H1 (cell line): ENCODE measurements around the gene MEP1A. TPM values are rescaled to one million over a fixed set of nuclear protein-coding genes. Genes with fewer than 3 reads are reported as not detected.

ENCODE experiments used
- CTCF ChIA-PET: fragments of 300-600 bp; sonication (Branson Sonifier 250); formaldehyde crosslinking; loops from one replicate; lab custom pipeline; 2021; ENCODE audit not compliant: partially characterized antibody; lab: Charles Lee
- POLR2A ChIA-PET: fragments of 300-600 bp; sonication (Branson Sonifier 250); formaldehyde crosslinking; loops from one replicate; lab custom pipeline; 2021; ENCODE audit warnings: inconsistent platforms; ENCODE audit not compliant: partially characterized antibody; lab: Charles Lee
- DNase-seq, 2 experiments: peaks; one replicate each; pipeline versions ENCODE4 v3.0.0 to v3.0.0-alpha.2; 2010 to 2022; ENCODE audit warnings: low spot score in 2 of 2, low read depth in 1 of 2, mixed read lengths in 1 of 2
- FAIRE-seq: peaks from 2 replicates; lab custom pipeline; 2011; peaks lifted over from hg19 to GRCh38; lab: Jason Lieb, UNC
- H2AFZ ChIP-seq: 2 replicates; pipeline ENCODE4 v1.8.1; 2012; ENCODE audit warnings: low read length, inconsistent platforms
- H2AK5ac ChIP-seq: 2 replicates; pipeline ENCODE4 v1.6.1; 2013; ENCODE audit warnings: low read depth, low read length
- H2BK120ac ChIP-seq: replicated peaks from 2 replicates; pipeline ENCODE3; 2013; ENCODE audit warnings: low read depth, low read length, inconsistent platforms
- H2BK12ac ChIP-seq: 2 replicates; pipeline ENCODE4 v1.6.1; 2013; ENCODE audit warnings: low read depth, low read length
- H2BK15ac ChIP-seq: 2 replicates; pipeline ENCODE4 v1.6.1; 2013; ENCODE audit warnings: low read length
- H2BK20ac ChIP-seq: 2 replicates; pipeline ENCODE4 v1.6.1; 2013; ENCODE audit warnings: low read length
- H2BK5ac ChIP-seq: 2 replicates; pipeline ENCODE4 v1.6.1; 2013; ENCODE audit warnings: low read depth, low read length
- H3K14ac ChIP-seq: 2 replicates; pipeline ENCODE4 v1.6.1; 2013; ENCODE audit warnings: inconsistent platforms; ENCODE audit not compliant: insufficient read length
- H3K18ac ChIP-seq: 2 replicates; pipeline ENCODE4 v1.6.1; 2013; ENCODE audit warnings: low read length; ENCODE audit errors: extremely low read depth
- H3K23ac ChIP-seq: 2 replicates; pipeline ENCODE4 v1.6.1; 2013; ENCODE audit warnings: inconsistent platforms; ENCODE audit not compliant: insufficient read length
- H3K23me2 ChIP-seq: 2 replicates; pipeline ENCODE4 v1.6.1; 2013; ENCODE audit warnings: low read depth, low read length
- H3K27ac ChIP-seq: 2 replicates; pipeline ENCODE4 v1.6.1; 2011; ENCODE audit warnings: low read depth, low read length, inconsistent platforms
- H3K27me3 ChIP-seq, 4 experiments: replicated peaks in 1 of 4; 1 replicate in 1 of 4; 2 replicates in 3 of 4; pipeline versions ENCODE4 v1.6.1 to v1.8.1; 2011 to 2013; ENCODE audit warnings: low read length in 3 of 4, mild to moderate bottlenecking in 3 of 4, inconsistent platforms in 2 of 4, mixed read lengths in 2 of 4, moderate library complexity in 1 of 4; ENCODE audit not compliant: control insufficient read depth in 3 of 4, insufficient read depth in 3 of 4; ENCODE audit errors: extremely low read depth in 1 of 4
- H3K36me3 ChIP-seq, 4 experiments: 2 replicates each; pipeline versions ENCODE4 v1.6.1 to v1.8.1; 2011 to 2013; ENCODE audit warnings: mild to moderate bottlenecking in 4 of 4, low read length in 3 of 4, moderate library complexity in 2 of 4, control low read depth in 1 of 4, inconsistent platforms in 1 of 4; ENCODE audit not compliant: insufficient read depth in 4 of 4, control insufficient read depth in 2 of 4
- H3K4ac ChIP-seq: replicated peaks from 2 replicates; pipeline ENCODE3; 2013; ENCODE audit warnings: low read length, low read depth, mixed read lengths, inconsistent platforms; ENCODE audit not compliant: insufficient read length
- H3K4me1 ChIP-seq, 4 experiments: replicated peaks in 1 of 4; 1 replicate in 1 of 4; 2 replicates in 3 of 4; pipeline versions ENCODE4 v1.6.1 to v1.8.1; 2011 to 2013; ENCODE audit warnings: low read length in 3 of 4, inconsistent platforms in 2 of 4, mixed read lengths in 1 of 4; ENCODE audit not compliant: insufficient read depth in 4 of 4, control insufficient read depth in 3 of 4
- H3K4me2 ChIP-seq, 2 experiments: 2 replicates each; pipeline versions ENCODE4 v1.6.1 to v1.8.1; 2011 to 2013; ENCODE audit warnings: low read depth in 2 of 2, low read length in 2 of 2, control low read depth in 1 of 2, inconsistent platforms in 1 of 2, mild to moderate bottlenecking in 1 of 2; ENCODE audit not compliant: insufficient read depth in 1 of 2
- H3K4me3 ChIP-seq, 4 experiments: fragments of 200-600, 300-600 bp in 1 of 4; sonication (generic), shearing (Covaris generic), sonication (Bioruptor Twin) in 1 of 4; 2 replicates each; pipeline versions ENCODE4 v1.5.1 to v1.8.1; 2011 to 2016; ENCODE audit warnings: low read length in 4 of 4, low read depth in 3 of 4, control low read depth in 2 of 4, inconsistent platforms in 2 of 4, mild to moderate bottlenecking in 2 of 4, mixed read lengths in 1 of 4, moderate library complexity in 1 of 4; ENCODE audit not compliant: insufficient read depth in 2 of 4; ENCODE audit errors: extremely low read depth in 1 of 4
- H3K56ac ChIP-seq: replicated peaks from 2 replicates; pipeline ENCODE3; 2013; ENCODE audit warnings: low read depth, mild to moderate bottlenecking, mixed read lengths, low read length, inconsistent platforms; ENCODE audit not compliant: insufficient read length
- H3K79me1 ChIP-seq: 2 replicates; pipeline ENCODE4 v1.6.1; 2013; ENCODE audit warnings: low read depth, low read length, control low read depth
- H3K79me2 ChIP-seq, 2 experiments: 2 replicates each; pipeline versions ENCODE4 v1.6.1 to v1.8.1; 2012 to 2013; ENCODE audit warnings: low read length in 2 of 2, mild to moderate bottlenecking in 2 of 2, inconsistent platforms in 1 of 2; ENCODE audit not compliant: insufficient read depth in 2 of 2, control insufficient read depth in 1 of 2
- H3K9ac ChIP-seq, 4 experiments: replicated peaks in 1 of 4; 1 replicate in 1 of 4; 2 replicates in 3 of 4; pipeline versions ENCODE4 v1.6.1 to v1.8.1; 2011 to 2013; ENCODE audit warnings: low read depth in 3 of 4, low read length in 3 of 4, control low read depth in 2 of 4, mild to moderate bottlenecking in 2 of 4, moderate library complexity in 2 of 4, inconsistent platforms in 1 of 4; ENCODE audit errors: extremely low read depth in 1 of 4
- H3K9me3 ChIP-seq, 2 experiments: 2 replicates each; pipeline versions ENCODE4 v1.6.1 to v1.8.1; 2012 to 2013; ENCODE audit warnings: mild to moderate bottlenecking in 2 of 2, moderate library complexity in 2 of 2, control low read depth in 1 of 2, inconsistent platforms in 1 of 2, low read depth in 1 of 2, low read length in 1 of 2, mixed read lengths in 1 of 2; ENCODE audit not compliant: insufficient read depth in 2 of 2
- H4K20me1 ChIP-seq, 2 experiments: replicated peaks in 1 of 2; 2 replicates each; pipeline versions ENCODE3 to v1.8.1; 2011 to 2013; ENCODE audit warnings: inconsistent platforms in 2 of 2, low read length in 2 of 2, mild to moderate bottlenecking in 1 of 2; ENCODE audit not compliant: insufficient read depth in 2 of 2, control insufficient read depth in 1 of 2
- H4K5ac ChIP-seq: 2 replicates; pipeline ENCODE4 v1.6.1; 2013; ENCODE audit warnings: low read length, low read depth, mixed read lengths, inconsistent platforms; ENCODE audit not compliant: insufficient read length
- H4K8ac ChIP-seq: 2 replicates; pipeline ENCODE4 v1.8.0; 2013; ENCODE audit warnings: mild to moderate bottlenecking, moderate library complexity, low read length, inconsistent platforms; ENCODE audit not compliant: insufficient read depth; ENCODE audit errors: extremely low read depth
- H4K91ac ChIP-seq: replicated peaks from 2 replicates; pipeline ENCODE3; 2013; ENCODE audit warnings: low read length, mixed read lengths, inconsistent platforms; ENCODE audit not compliant: insufficient read length
- CBX8 ChIP-seq: fragments of 300-800, 300-1000 bp; sonication (generic); IDR thresholded peaks from 2 replicates; pipeline ENCODE4 v1.7.1; 2016; ENCODE audit warnings: low read depth, low read length, borderline replicate concordance
- JUN ChIP-seq: IDR thresholded peaks from 2 replicates; pipeline ENCODE4 v1.6.1; 2011; ENCODE audit warnings: low read depth, mild to moderate bottlenecking, improper control_type of control experiment, low read length
- WGBS, 2 experiments: shearing (Covaris generic) in 1 of 2; methylation state at CpG; one replicate each; pipeline versions ENCODE4 v1.1.6 to v1.1.7; 2013 to 2015; ENCODE audit warnings: low lambda C conversion rate in 2 of 2, mixed read lengths in 2 of 2, inconsistent platforms in 1 of 2, low coverage in 1 of 2, missing lambda C conversion rate in 1 of 2; ENCODE audit not compliant: insufficient replicate concordance in 2 of 2, insufficient coverage in 1 of 2, insufficient read length in 1 of 2; ENCODE audit errors: extremely low coverage in 1 of 2, missing lambda C conversion rate in 1 of 2; 5-methylcytosine and 5-hydroxymethylcytosine counted together
- polyA plus RNA-seq, 7 experiments: library from polyadenylated mRNA; depleted of rRNA in 3 of 7; stranded (reverse) in 5 of 7; unstranded in 2 of 7; fragments of >200 nt in 5 of 7; fragments of 200-250 nt in 2 of 7; gene quantifications; 1 replicate in 5 of 7; 2 replicates in 1 of 7; 4 replicates in 1 of 7; pipeline versions ENCODE4 v1.2.1 to v1.2.3, GENCODE V29; 2011 to 2013; ENCODE audit warnings: missing spikeins in 2 of 7, mixed read lengths in 2 of 7
- total RNA-seq: library from RNA; stranded (reverse); fragmentation: NEBNext Ultra II Directional; extraction: Animal tissue kit (Norgen Biotek cat#: 25700); gene quantifications from 2 replicates; pipeline ENCODE4 v1.2.1, GENCODE V29; 2021

Gene MEP1A
- total and polyA plus RNA-seq, 2 of the 8 experiments (the other 6 are each of a cell fraction or from before 2014, with no cell fraction given) = 0.03 TPM; not detected in 1

GRCh38 chr6:46865221-46865620 is 72.0 kb downstream of the MEP1A start:
- no peak overlapping the region for H2BK120ac ChIP-seq
- no peak overlapping the region for H2BK12ac ChIP-seq
- no peak overlapping the region for H3K18ac ChIP-seq
- no peaks in the 10 kb centered on the region for H3K9me3 ChIP-seq
- H3K79me1 ChIP-seq = no peaks in the 10 kb centered on the region
- CTCF ChIA-PET = interaction anchor here (0.6 to 2.7 kb wide), 4 partner anchors 10 to 126 kb away, joined by 3 to 8 read pairs (median 3); no protein-coding TSS in a partner anchor
- H3K4me1 ChIP-seq = peaks cover 0 to 3% (median 0%) of the 10 kb centered on the region in 4 experiments; a peak in 1 of 7 replicates
- no peak overlapping the region for H3K56ac ChIP-seq
- no peak overlapping the region for H3K14ac ChIP-seq
- no peak overlapping the region for H3K4me2 ChIP-seq
- H3K79me2 ChIP-seq = no peaks in the 10 kb centered on the region
- H3K4ac ChIP-seq = no peak overlapping the region
- no peaks in the 10 kb centered on the region for H3K27me3 ChIP-seq
- no peak overlapping the region for H4K8ac ChIP-seq
- WGBS, 2 experiments = 90% methylated on average over 2 of the region's 2 CpGs; no CpG with 5 or more reads in 1 of the 2 experiments
- no peak overlapping the region for H2BK15ac ChIP-seq
- H3K23ac ChIP-seq = no peak overlapping the region
- no peak overlapping the region for H2BK20ac ChIP-seq
- no peak for DNase-seq
- H4K91ac ChIP-seq = no peak overlapping the region
- H4K5ac ChIP-seq = no peak overlapping the region
- no peak overlapping the region for H3K4me3 ChIP-seq
- H4K20me1 ChIP-seq = no peaks in the 10 kb centered on the region
- H2AK5ac ChIP-seq = no peak overlapping the region
- no peak overlapping the region for H2BK5ac ChIP-seq
- H3K36me3 ChIP-seq = no peaks in the 10 kb centered on the region
- POLR2A ChIA-PET = no interaction called here
- no peaks in the 10 kb centered on the region for H3K23me2 ChIP-seq
- no peak for FAIRE-seq
- H2AFZ ChIP-seq = no peak overlapping the region
- H3K27ac ChIP-seq = no peak overlapping the region
- H3K9ac ChIP-seq = no peak overlapping the region
- TF ChIP-seq JUN = no peak
- no peak for TF ChIP-seq CBX8
